GM19025 (cell line): ENCODE results near the gene OR2AG2.

Source experiments
- ATAC-seq: cut with Tn5 transposase; IDR thresholded peaks from one replicate; pipeline ENCODE4 v1.9.1; 2021; ENCODE audit warnings: mild to moderate bottlenecking, low read depth, moderate library complexity; ENCODE audit not compliant: unreplicated experiment

Gene OR2AG2

GRCh38 chr11:6742260-6742659, 29.5 kb downstream of the OR2AG2 start:
- ATAC-seq, result no peak

GRCh38 chr11:6738590-6738989, 33.2 kb downstream of the OR2AG2 start:
- ATAC-seq, result no peak

- peak; percentile 70 for ATAC-seq
Measured at GRCh38 chr11:6737872-6738466, 33.8 kb downstream of the OR2AG2 start.

- no peak for ATAC-seq
Measured at GRCh38 chr11:6736495-6737121, 35.2 kb downstream of the OR2AG2 start.

- no peak for ATAC-seq
Measured at GRCh38 chr11:6735306-6735705, 36.5 kb downstream of the OR2AG2 start.

GRCh38 chr11:6734616-6735015, 37.2 kb downstream of the OR2AG2 start:
- ATAC-seq, result no peak

GRCh38 chr11:6733326-6734275, 38.2 kb downstream of the OR2AG2 start:
- no peak for ATAC-seq

GRCh38 chr11:6727971-6728760, 43.6 kb downstream of the OR2AG2 start:
- ATAC-seq, result no peak

GRCh38 chr11:6725386-6725896, 46.3 kb downstream of the OR2AG2 start:
- no peak for ATAC-seq

GRCh38 chr11:6724013-6724412, 47.8 kb downstream of the OR2AG2 start:
- ATAC-seq, result no peak

- no peak for ATAC-seq
Measured at GRCh38 chr11:6721343-6721742, 50.4 kb downstream of the OR2AG2 start.

GRCh38 chr11:6719576-6719975, 52.2 kb downstream of the OR2AG2 start:
- ATAC-seq, result no peak

GRCh38 chr11:6717426-6717825, 54.4 kb downstream of the OR2AG2 start:
- ATAC-seq, result no peak
